ENCODE results near the gene SP140.

- TF ChIP-seq CTCF (IDR thresholded peaks at IDR 0.05) (no peak), POLR2A (IDR thresholded peaks at IDR 0.05; ENCODE audit: low read depth) (no peak)
These were observed 1.7 kb downstream of the SP140 start for GRCh38 chr2:230227216-230227615.

All from esophagus muscularis mucosa (tissue), 3 donors.